Stimulated activated CD4-positive, alpha-beta T cell treated with anti-CD3 and anti-CD28 coated beads, Interleukin-12 subunit alpha, Interleukin-12 subunit beta, amount 100 ng/mL, for 4 hours (primary cell): ENCODE data around the gene STRIP1.
"Not testable (repeated sequence)": the region's sequence is repeated elsewhere in the genome, so short reads cannot be mapped to it uniquely, and the experiment has no call there.

Experiments used
- DNase-seq: peaks from one replicate; pipeline ENCODE4 v3.0.0-alpha.2; 2020

Gene STRIP1

GRCh38 chr1:110070671-110071242, 36.3 kb downstream of the STRIP1 start, which contains the start of gene ALX3:
Gene ALX3, minus strand, starts transcription at chr1:110070672. Its CDS starts 60 bp downstream, at chr1:110070612.
- DNase-seq = no peak

GRCh38 chr1:110074166-110074565, 39.7 kb downstream of the STRIP1 start:
- DNase-seq = no peak

- DNase-seq = no peak
Measured at GRCh38 chr1:110076789-110077500, 42.5 kb downstream of the STRIP1 start.

- DNase-seq = not testable (repeated sequence)
Measured at GRCh38 chr1:110079995-110080394, 45.6 kb downstream of the STRIP1 start.

GRCh38 chr1:110081061-110081460, 46.6 kb downstream of the STRIP1 start:
- DNase-seq = no peak

- DNase-seq = no peak
Measured at GRCh38 chr1:110082477-110082876, 48.1 kb downstream of the STRIP1 start.

- DNase-seq = no peak
Measured at GRCh38 chr1:110083061-110083865, 48.8 kb downstream of the STRIP1 start.

- no peak for DNase-seq
Measured at GRCh38 chr1:110083866-110084226, 49.4 kb downstream of the STRIP1 start.

- DNase-seq = no peak
Measured at GRCh38 chr1:110084227-110085078, 50.0 kb downstream of the STRIP1 start.

- DNase-seq = no peak
Measured at GRCh38 chr1:110085671-110086070, 51.2 kb downstream of the STRIP1 start.

- DNase-seq = no peak
Measured at GRCh38 chr1:110086961-110087360, 52.5 kb downstream of the STRIP1 start.

- DNase-seq = no peak
Measured at GRCh38 chr1:110087812-110088738, 53.7 kb downstream of the STRIP1 start.

- DNase-seq = no peak
Measured at GRCh38 chr1:110088739-110089316, 54.4 kb downstream of the STRIP1 start.

- no peak for DNase-seq
Measured at GRCh38 chr1:110089561-110090275, 55.3 kb downstream of the STRIP1 start.

GRCh38 chr1:110091381-110091780, 57.0 kb downstream of the STRIP1 start:
- no peak for DNase-seq

GRCh38 chr1:110091791-110092190, 57.4 kb downstream of the STRIP1 start:
- no peak for DNase-seq

GRCh38 chr1:110092991-110093390, 58.6 kb downstream of the STRIP1 start:
- no peak for DNase-seq

- DNase-seq = no peak
Measured at GRCh38 chr1:110094931-110095654, 60.7 kb downstream of the STRIP1 start.

GRCh38 chr1:110097507-110098221, 63.2 kb downstream of the STRIP1 start:
- no peak for DNase-seq
